Measurements from ENCODE around the gene CELSR1.

Gene CELSR1

DNA sequence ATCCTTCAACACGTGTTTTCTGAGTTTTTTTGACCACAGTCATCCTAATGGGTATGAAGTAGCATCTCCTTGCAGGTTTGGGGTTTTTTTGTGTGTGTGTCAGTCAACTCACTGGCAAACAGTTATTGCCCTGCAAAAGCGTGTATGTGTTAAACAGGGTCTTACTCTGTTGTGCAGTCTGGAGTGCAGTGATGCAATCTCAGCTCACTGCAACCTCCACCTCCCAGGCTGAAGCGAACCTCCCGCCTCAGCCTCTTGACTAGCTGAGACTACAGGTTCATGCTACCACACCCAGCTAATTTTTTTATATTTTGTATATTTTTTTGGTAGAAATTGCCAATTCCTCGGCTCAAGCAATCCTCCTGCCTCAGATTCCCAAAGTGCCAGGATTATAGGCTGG lies 15.4 kb downstream of the CELSR1 start:
- TF ChIP-seq, protein P1, sequence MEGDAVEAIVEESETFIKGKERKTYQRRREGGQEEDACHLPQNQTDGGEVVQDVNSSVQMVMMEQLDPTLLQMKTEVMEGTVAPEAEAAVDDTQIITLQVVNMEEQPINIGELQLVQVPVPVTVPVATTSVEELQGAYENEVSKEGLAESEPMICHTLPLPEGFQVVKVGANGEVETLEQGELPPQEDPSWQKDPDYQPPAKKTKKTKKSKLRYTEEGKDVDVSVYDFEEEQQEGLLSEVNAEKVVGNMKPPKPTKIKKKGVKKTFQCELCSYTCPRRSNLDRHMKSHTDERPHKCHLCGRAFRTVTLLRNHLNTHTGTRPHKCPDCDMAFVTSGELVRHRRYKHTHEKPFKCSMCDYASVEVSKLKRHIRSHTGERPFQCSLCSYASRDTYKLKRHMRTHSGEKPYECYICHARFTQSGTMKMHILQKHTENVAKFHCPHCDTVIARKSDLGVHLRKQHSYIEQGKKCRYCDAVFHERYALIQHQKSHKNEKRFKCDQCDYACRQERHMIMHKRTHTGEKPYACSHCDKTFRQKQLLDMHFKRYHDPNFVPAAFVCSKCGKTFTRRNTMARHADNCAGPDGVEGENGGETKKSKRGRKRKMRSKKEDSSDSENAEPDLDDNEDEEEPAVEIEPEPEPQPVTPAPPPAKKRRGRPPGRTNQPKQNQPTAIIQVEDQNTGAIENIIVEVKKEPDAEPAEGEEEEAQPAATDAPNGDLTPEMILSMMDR (IDR thresholded peaks at IDR 0.05; ENCODE audit: insufficient read depth, low read length), result no peak
- no peak for TF ChIP-seq GABPA (IDR thresholded peaks at IDR 0.05; ENCODE audit: low read depth)
- TF ChIP-seq POLR2AphosphoS5 (IDR thresholded peaks at IDR 0.05; ENCODE audit: low read depth), result no peak
- no peak for TF ChIP-seq SPI1 (IDR thresholded peaks at IDR 0.05; ENCODE audit: borderline replicate concordance, low read depth)
- TF ChIP-seq, protein P2, sequence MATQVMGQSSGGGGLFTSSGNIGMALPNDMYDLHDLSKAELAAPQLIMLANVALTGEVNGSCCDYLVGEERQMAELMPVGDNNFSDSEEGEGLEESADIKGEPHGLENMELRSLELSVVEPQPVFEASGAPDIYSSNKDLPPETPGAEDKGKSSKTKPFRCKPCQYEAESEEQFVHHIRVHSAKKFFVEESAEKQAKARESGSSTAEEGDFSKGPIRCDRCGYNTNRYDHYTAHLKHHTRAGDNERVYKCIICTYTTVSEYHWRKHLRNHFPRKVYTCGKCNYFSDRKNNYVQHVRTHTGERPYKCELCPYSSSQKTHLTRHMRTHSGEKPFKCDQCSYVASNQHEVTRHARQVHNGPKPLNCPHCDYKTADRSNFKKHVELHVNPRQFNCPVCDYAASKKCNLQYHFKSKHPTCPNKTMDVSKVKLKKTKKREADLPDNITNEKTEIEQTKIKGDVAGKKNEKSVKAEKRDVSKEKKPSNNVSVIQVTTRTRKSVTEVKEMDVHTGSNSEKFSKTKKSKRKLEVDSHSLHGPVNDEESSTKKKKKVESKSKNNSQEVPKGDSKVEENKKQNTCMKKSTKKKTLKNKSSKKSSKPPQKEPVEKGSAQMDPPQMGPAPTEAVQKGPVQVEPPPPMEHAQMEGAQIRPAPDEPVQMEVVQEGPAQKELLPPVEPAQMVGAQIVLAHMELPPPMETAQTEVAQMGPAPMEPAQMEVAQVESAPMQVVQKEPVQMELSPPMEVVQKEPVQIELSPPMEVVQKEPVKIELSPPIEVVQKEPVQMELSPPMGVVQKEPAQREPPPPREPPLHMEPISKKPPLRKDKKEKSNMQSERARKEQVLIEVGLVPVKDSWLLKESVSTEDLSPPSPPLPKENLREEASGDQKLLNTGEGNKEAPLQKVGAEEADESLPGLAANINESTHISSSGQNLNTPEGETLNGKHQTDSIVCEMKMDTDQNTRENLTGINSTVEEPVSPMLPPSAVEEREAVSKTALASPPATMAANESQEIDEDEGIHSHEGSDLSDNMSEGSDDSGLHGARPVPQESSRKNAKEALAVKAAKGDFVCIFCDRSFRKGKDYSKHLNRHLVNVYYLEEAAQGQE (IDR thresholded peaks at IDR 0.05; ENCODE audit: insufficient replicate concordance, low read depth), result no peak

DNA sequence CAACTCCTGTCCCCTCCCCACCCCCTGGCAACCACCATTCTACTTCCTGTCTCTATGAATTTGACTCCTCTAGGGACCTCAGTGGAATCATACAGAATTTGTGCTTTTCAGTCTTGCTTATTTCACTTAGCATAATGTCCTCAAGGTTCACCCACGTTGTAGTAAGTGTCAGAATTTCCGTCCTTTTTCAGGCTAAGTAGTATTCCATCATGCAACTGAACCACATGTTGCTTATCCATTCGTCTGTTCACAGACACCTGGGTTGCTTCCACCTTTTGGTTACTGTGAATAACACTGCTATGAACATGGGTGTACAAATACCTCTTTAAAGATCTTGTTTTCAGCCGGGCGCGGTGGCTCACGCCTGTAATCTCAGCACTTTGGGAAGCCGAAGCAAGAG lies 16.5 kb downstream of the CELSR1 start:
- H3K27me3 ChIP-seq (ENCODE audit: insufficient read depth, poor library complexity, severe bottlenecking), result no peaks in the 10 kb centered on the region
- no peak for DNase-seq (ENCODE audit: low read depth in 1 of 2, low spot score in 1 of 2)
- TF ChIP-seq, protein P2 (IDR thresholded peaks at IDR 0.05; ENCODE audit: insufficient replicate concordance, low read depth), result no peak
- TF ChIP-seq POLR2AphosphoS5 (IDR thresholded peaks at IDR 0.05; ENCODE audit: low read depth) (no peak), GABPA (IDR thresholded peaks at IDR 0.05; ENCODE audit: low read depth) (no peak)
- H3K27ac ChIP-seq (replicated peaks), result no peak overlapping the region
- H3K4me3 ChIP-seq (replicated peaks; ENCODE audit: insufficient read depth, low read length), result no peak overlapping the region

More for the DNA sequence above, 15.4 kb downstream of the CELSR1 start:
- Histone ChIP-seq H3K27me3 (ENCODE audit: insufficient read depth, poor library complexity, severe bottlenecking) (no peaks in the 10 kb centered on the region), H3K27ac (replicated peaks) (no peak overlapping the region), H3K4me3 (replicated peaks; ENCODE audit: insufficient read depth, low read length) (no peak overlapping the region)
- no peak for DNase-seq (ENCODE audit: low read depth in 1 of 2, low spot score in 1 of 2)

DNA sequence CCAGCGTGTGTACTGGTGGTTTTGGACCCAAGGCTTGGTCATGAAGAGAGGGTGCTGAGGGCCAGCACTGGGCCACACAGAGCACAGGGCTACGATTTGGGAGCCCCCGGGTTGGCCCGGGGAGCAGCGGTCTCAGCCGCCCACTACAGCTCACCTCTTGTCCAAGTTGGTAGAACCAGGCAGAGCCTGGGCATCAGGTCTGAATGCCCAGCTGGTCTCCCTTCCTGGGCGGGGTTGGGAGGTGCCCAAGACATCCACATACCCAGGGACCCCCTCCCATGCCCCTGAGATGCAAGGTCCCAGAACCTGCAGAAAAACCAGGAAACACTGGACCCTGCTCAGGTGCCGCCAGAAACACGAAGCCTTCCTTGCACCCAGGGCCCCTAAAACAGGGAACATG lies 18.0 kb downstream of the CELSR1 start:
- Histone ChIP-seq H3K27ac (replicated peaks) (no peak overlapping the region), H3K4me3 (replicated peaks; ENCODE audit: insufficient read depth, low read length) (no peak overlapping the region), H3K27me3 (ENCODE audit: insufficient read depth, poor library complexity, severe bottlenecking) (no peaks in the 10 kb centered on the region)
- TF ChIP-seq SPI1 (IDR thresholded peaks at IDR 0.05; ENCODE audit: borderline replicate concordance, low read depth) (no peak), GABPA (IDR thresholded peaks at IDR 0.05; ENCODE audit: low read depth) (no peak), POLR2AphosphoS5 (IDR thresholded peaks at IDR 0.05; ENCODE audit: low read depth) (no peak)
- TF ChIP-seq, protein P2 (IDR thresholded peaks at IDR 0.05; ENCODE audit: insufficient replicate concordance, low read depth), result no peak
- TF ChIP-seq, protein P1 (IDR thresholded peaks at IDR 0.05; ENCODE audit: insufficient read depth, low read length), result no peak
- no peak for DNase-seq (ENCODE audit: low read depth in 1 of 2, low spot score in 1 of 2)
